K562 (cell line): ENCODE measurements around the gene WDR45B. TPM values are rescaled to one million over a fixed set of nuclear protein-coding genes. Genes with fewer than 3 reads are reported as not detected.

Source experiments
- ATAC-seq: fragments of 200-7000 bp; cut with Tn5 transposase; 3 replicates; pipeline ENCODE4 v1.9.1; 2020; ENCODE audit warnings: moderate library complexity
- BruUV-seq: library from RNA; stranded (reverse); fragments of 400-500 nt; replicated peaks from 2 replicates; lab custom pipeline; 2021; lab: Mats Ljungman, UMichigan
- CTCF ChIA-PET: fragments of 300-600 bp; formaldehyde crosslinking; extraction: SDS; loops from one replicate; lab custom pipeline; 2021; ENCODE audit warnings: low intra/inter-chr PET ratio; lab: Yijun Ruan, JAX
- POLR2A ChIA-PET: fragments of 300-600, 350-650 bp; sonication (Branson Sonifier 250); formaldehyde crosslinking; extraction: SDS; loops from one replicate; lab custom pipeline; 2021; ENCODE audit warnings: antibody characterized with exemption, inconsistent platforms; lab: Yijun Ruan, JAX
- DNase-seq, 4 experiments: peaks; one replicate each; pipeline versions ENCODE4 v3.0.0 to v3.0.0-alpha.2; 2011 to 2018; ENCODE audit warnings: low spot score in 3 of 4, mixed read lengths in 3 of 4; ENCODE audit errors: extremely low read depth in 1 of 4
- FAIRE-seq: peaks from 2 replicates; lab custom pipeline; 2011; peaks lifted over from hg19 to GRCh38; lab: Jason Lieb, UNC
- H2AFZ ChIP-seq: 2 replicates; pipeline ENCODE4 v1.6.0; 2011; ENCODE audit warnings: low read depth, low read length, control low read depth, inconsistent platforms
- H3K27ac ChIP-seq: fragments of 200-600 bp; 3 replicates; pipeline ENCODE4 v1.8.0; 2011; ENCODE audit warnings: low read depth, mild to moderate bottlenecking, control low read depth, inconsistent platforms, low read length, moderate library complexity, mixed read lengths; ENCODE audit errors: extremely low read depth
- H3K27me3 ChIP-seq, 2 experiments: fragments of 300-600 bp in 1 of 2; 2 replicates in 1 of 2; 3 replicates in 1 of 2; pipeline versions ENCODE4 v1.6.0 to v1.8.0; 2011; ENCODE audit warnings: inconsistent platforms in 2 of 2, low read length in 2 of 2, mild to moderate bottlenecking in 1 of 2, mixed read lengths in 1 of 2, moderate library complexity in 1 of 2; ENCODE audit not compliant: control insufficient read depth in 2 of 2, insufficient read depth in 2 of 2
- H3K36me3 ChIP-seq: fragments of 300-600 bp; 3 replicates; pipeline ENCODE4 v1.8.0; 2011; ENCODE audit warnings: mild to moderate bottlenecking, low read length, inconsistent platforms; ENCODE audit not compliant: control insufficient read depth, insufficient read depth
- H3K4me1 ChIP-seq, 2 experiments: fragments of 200-600 bp in 1 of 2; replicated peaks in 1 of 2; 2 replicates in 1 of 2; 3 replicates in 1 of 2; pipeline versions ENCODE4 v1.5.1 to v1.8.0; 2011; ENCODE audit warnings: inconsistent platforms in 2 of 2, low read length in 2 of 2, mild to moderate bottlenecking in 1 of 2, mixed read lengths in 1 of 2, moderate library complexity in 1 of 2; ENCODE audit not compliant: control insufficient read depth in 2 of 2, insufficient read depth in 2 of 2
- H3K4me2 ChIP-seq: 2 replicates; pipeline ENCODE4 v1.6.1; 2011; ENCODE audit warnings: low read length, control low read depth, inconsistent platforms, mixed read lengths; ENCODE audit not compliant: insufficient read depth
- H3K4me3 ChIP-seq: fragments of 200-600 bp; sonication (generic), shearing (Covaris generic); 2 replicates; pipeline ENCODE4 v1.5.1; 2016; ENCODE audit warnings: control low read depth, inconsistent platforms
- H3K79me2 ChIP-seq: fragments of 200-600 bp; 3 replicates; pipeline ENCODE4 v1.8.0; 2011; ENCODE audit warnings: low read length, inconsistent platforms; ENCODE audit not compliant: control insufficient read depth, insufficient read depth
- H3K9ac ChIP-seq, 2 experiments: 2 replicates each; pipeline versions ENCODE4 v1.6.0 to v1.6.1; 2011; ENCODE audit warnings: low read depth in 2 of 2, low read length in 2 of 2, control low read depth in 1 of 2, inconsistent platforms in 1 of 2, mild to moderate bottlenecking in 1 of 2, mixed read lengths in 1 of 2; ENCODE audit not compliant: insufficient read depth in 1 of 2
- H3K9me1 ChIP-seq: one replicate; pipeline ENCODE4 v1.6.0; 2011; ENCODE audit warnings: inconsistent platforms, mild to moderate bottlenecking, low read length, moderate library complexity; ENCODE audit not compliant: control insufficient read depth, insufficient read depth
- H3K9me3 ChIP-seq: replicated peaks from 2 replicates; pipeline ENCODE4 v1.5.1; 2011; ENCODE audit warnings: low read depth, low read length, inconsistent platforms; ENCODE audit not compliant: control insufficient read depth, insufficient read depth
- H4K20me1 ChIP-seq: replicated peaks from 2 replicates; pipeline ENCODE4 v1.6.1; 2011; ENCODE audit warnings: low read length, inconsistent platforms, mixed read lengths; ENCODE audit not compliant: control insufficient read depth, insufficient read depth
- HSF4 ChIP-seq: fragments of 250-450 bp; sonication (Bioruptor Pico); IDR thresholded peaks from 2 replicates; pipeline ENCODE4 v2.1.2; 2022; ENCODE audit warnings: mild to moderate bottlenecking, moderate library complexity, borderline replicate concordance
- MYNN ChIP-seq, 2 experiments: sonication (generic); formaldehyde crosslinking in 1 of 2; IDR thresholded peaks; 2 replicates each; pipeline versions ENCODE4 v1.5.0 to v1.6.1; 2016 to 2020; ENCODE audit warnings: antibody characterized with exemption in 1 of 2, missing genetic modification reagents in 1 of 2
- PHTF2 ChIP-seq: fragments of 250-450 bp; sonication (Bioruptor Pico); IDR thresholded peaks from 2 replicates; pipeline ENCODE4 v1.5.0; 2021; ENCODE audit warnings: mild to moderate bottlenecking
- POLR2A ChIP-seq: fragments of 450-650 bp; conservative IDR thresholded peaks from 2 replicates; pipeline ENCODE4 v1.6.1; 2016
- POLR2B ChIP-seq: fragments of 450-650 bp; IDR thresholded peaks from 2 replicates; pipeline ENCODE4 v1.6.1; 2018; ENCODE audit warnings: low read depth; ENCODE audit not compliant: partially characterized antibody
- POLR2G ChIP-seq: fragments of 200-400 bp; formaldehyde crosslinking; IDR thresholded peaks from 2 replicates; pipeline ENCODE4 v1.6.1; 2017; ENCODE audit warnings: low read depth, mild to moderate bottlenecking, antibody characterized with exemption, low read length, moderate library complexity
- RBM22 ChIP-seq: fragments of 200-400 bp; formaldehyde crosslinking; IDR thresholded peaks from 2 replicates; pipeline ENCODE4 v1.6.1; 2018; ENCODE audit warnings: low read length, low read depth; ENCODE audit not compliant: poor library complexity, severe bottlenecking
- SUPT5H ChIP-seq: fragments of 450-650 bp; IDR thresholded peaks from 2 replicates; pipeline ENCODE4 v1.6.1; 2016
- WGBS: fragments of 100-300 bp; shearing (Covaris generic); methylation state at CpG from one replicate; pipeline ENCODE4 v1.1.6; 2016; ENCODE audit warnings: low coverage, mixed read lengths; ENCODE audit not compliant: insufficient coverage; ENCODE audit errors: missing lambda C conversion rate; 5-methylcytosine and 5-hydroxymethylcytosine counted together
- in situ Hi-C: fragments of 300-500 bp; cut with MboI; formaldehyde crosslinking; loops from 4 replicates; pipeline ENCODE4 v1.15.0; 2018; ENCODE audit warnings: inconsistent platforms, mixed read lengths
- intact Hi-C: fragments of 100-400 bp; cut with micrococcal nuclease; formaldehyde crosslinking; loops from 2 replicates; pipeline ENCODE4 v1.14.2; 2022
- polyA plus RNA-seq, 8 experiments: library from polyadenylated mRNA; depleted of rRNA in 4 of 8; stranded (reverse) in 5 of 8; unstranded in 3 of 8; fragments of >200 nt; fragmentation: Nextera tagmentation in 2 of 8; fragmentation: Illumina TruSeq in 1 of 8; extraction: Ambion mirVana in 2 of 8; extraction: Trizol in 1 of 8; gene quantifications; 2 replicates each; pipeline versions ENCODE4 v1.2.1 to v1.2.3, GENCODE V29; 2011 to 2014; ENCODE audit warnings: inconsistent platforms in 1 of 8, missing spikeins in 1 of 8
- total RNA-seq, 7 experiments: library from RNA; depleted of rRNA in 6 of 7; stranded (reverse); fragments of >200 nt in 6 of 7; fragmentation: Illumina TruSeq in 2 of 7; extraction: Trizol in 2 of 7; gene quantifications; 2 replicates each; pipeline versions ENCODE4 v1.2.1 to v1.2.3, GENCODE V29; 2011 to 2021; ENCODE audit warnings: low replicate concordance in 1 of 7

WDR45B gene
- total and polyA plus RNA-seq, 9 of the 15 experiments (the other 6 are each of a cell fraction or from before 2014, with no cell fraction given) = 0.72 to 74.4 (median 35.9) TPM

DNA sequence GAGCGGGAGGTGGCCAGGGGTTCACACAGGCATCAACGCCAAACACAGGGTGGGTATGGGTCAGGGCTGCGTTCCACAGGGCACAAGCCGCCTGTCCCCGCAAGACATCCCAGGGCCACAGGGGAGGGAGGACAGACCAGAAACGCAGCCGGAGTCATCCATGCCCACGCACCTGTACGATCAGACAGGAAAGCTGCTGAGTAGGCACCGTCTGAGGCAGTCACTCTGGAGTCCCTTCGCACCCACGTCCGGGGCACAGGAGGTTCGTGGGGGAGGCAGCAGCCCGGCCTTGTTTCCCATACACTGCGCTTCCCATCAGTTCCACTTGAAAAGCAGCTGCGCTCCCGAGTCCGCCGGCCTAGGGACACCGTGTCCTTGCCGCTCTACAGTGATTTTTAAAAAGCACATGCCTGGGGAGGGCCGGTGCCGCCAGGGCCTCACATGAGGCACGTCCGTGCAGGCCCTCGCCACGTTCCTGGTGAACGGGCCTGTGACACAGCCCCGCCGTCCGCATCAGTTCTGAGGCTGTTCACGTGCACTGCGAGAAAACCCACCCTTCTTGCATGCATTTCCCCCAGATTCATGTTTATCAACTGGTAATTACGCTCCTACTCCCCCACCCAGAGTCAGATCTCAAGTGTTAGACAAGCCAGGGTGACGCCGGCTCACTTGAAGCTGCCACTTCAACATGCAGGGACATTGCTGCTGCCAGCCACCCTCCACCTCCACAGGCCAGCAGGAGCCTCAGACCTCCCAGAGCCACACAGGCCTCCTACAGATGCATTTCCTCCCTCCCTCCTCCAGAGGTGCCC lies 34.8 kb downstream of the WDR45B start:
- H3K4me1 ChIP-seq = peaks cover 9 to 24% of the 10 kb centered on the region in 2 experiments
- no peaks in the 10 kb centered on the region for H3K79me2 ChIP-seq
- no peak overlapping the region for H3K4me2 ChIP-seq
- H3K9me3 ChIP-seq = no peaks in the 10 kb centered on the region
- ATAC-seq = peak; percentile 49
- BruUV-seq = no TSS peak
- DNase-seq = no peak
- FAIRE-seq = no peak
- intact Hi-C loops = no loop called here
- POLR2A ChIA-PET = interaction anchor here (1.4 kb wide), 1 partner anchor 13 kb away, joined by 5 read pairs; no protein-coding TSS in a partner anchor
- H2AFZ ChIP-seq = no peak overlapping the region
- no peak overlapping the region for H3K4me3 ChIP-seq
- CTCF ChIA-PET = no interaction called here
- TF ChIP-seq RBM22 = peak; percentile 59
- TF ChIP-seq MYNN (IDR thresholded peaks at IDR 0.05) = 0 out of 2 replicates have a peak, but pooled peaks have one; percentile 1
- TF ChIP-seq MYNN (CRISPR knock-in tag; IDR thresholded peaks at IDR 0.05) = no peak
- TF ChIP-seq SUPT5H = peak; percentile 49; the same call in 1 of the 2 replicates
- TF ChIP-seq POLR2G = peak; percentile 67
- peak; percentile 49 for TF ChIP-seq POLR2A
- no peak for TF ChIP-seq PHTF2 (CRISPR knock-in tag)
- TF ChIP-seq HSF4 (CRISPR knock-in tag) = no peak
- peak; percentile 24 for TF ChIP-seq POLR2B
- TF ChIP-seq, all 486 proteins: peak for 6
- H3K36me3 ChIP-seq = peaks cover 52% of the 10 kb centered on the region; the same call in 2 of the 3 replicates
- no peaks in the 10 kb centered on the region; the same call in 1 of the 2 replicates for H4K20me1 ChIP-seq
- H3K27ac ChIP-seq = no peak overlapping the region
- no peaks in the 10 kb centered on the region for H3K9me1 ChIP-seq
- in situ Hi-C loops = no loop called here
- H3K27me3 ChIP-seq = no peaks in the 10 kb centered on the region
- H3K9ac ChIP-seq = no peak overlapping the region
- 93% methylated on average over 28 of the region's 37 CpGs for WGBS
